Measurements from ENCODE around the gene TBCEL. TPM values are rescaled to one million over a fixed set of nuclear protein-coding genes. Genes with fewer than 3 reads are reported as not detected.
A peak's percentile ranks its signal among the peaks of the same experiment; 100 is the strongest.

The TBCEL gene
- total RNA-seq (2021; fragmentation: NEBNext Ultra II Directional; extraction: Animal tissue kit (Norgen Biotek cat#: 25700)) = 10 to 100 TPM; 15.0 to 23.4 (median 18.2) TPM
- long read RNA-seq = 0 reads

DNA sequence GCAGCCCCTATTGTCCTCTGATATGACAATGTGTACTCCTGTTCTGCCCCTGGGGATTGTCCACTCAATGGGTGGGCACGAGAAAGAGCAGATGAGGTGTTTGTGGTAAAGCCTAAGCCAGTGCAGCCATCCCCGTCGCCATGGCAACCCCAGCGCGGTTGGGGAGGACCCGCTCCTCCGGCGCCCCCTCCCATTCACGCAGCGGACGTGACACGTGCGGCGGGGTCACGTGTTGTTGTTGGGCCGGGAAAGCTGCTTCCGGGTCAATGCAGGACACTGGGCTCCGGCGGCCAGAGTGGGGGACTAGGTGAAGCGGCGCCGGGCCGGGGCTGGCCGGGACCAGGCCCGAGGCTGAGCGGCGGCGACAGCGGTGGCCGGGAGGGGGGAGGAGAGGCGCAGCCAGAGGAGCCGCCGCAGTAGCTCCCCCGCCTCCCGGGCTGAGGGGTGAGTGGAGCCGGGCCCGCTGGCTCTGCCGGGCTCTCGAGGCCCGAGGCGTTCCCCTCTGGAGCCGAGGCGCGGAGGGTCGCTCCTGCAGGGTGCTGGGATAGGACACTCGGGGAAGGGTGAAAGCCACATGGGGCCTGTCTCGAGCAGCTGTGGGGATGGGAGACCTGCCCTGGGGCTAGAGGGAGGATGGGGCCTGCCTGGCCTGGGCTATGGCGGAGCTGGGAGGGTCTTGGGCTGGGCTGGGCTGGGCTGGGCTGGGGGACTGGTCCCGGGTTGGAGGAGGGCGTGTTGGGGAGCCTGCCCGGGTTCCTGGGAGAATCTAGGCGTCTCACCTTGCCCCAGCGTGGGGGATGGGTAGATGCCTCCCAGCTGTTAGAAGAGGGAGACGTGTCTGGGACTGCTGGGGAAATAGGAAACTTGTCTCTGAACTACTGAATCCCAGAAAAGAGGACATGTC, at the start of gene TBCEL:
Gene TBCEL (plus strand): TSS at position 255 of the 904 bp plus-strand sequence. CDS start 21,589 bp downstream, outside the sequence.
- Mint-ChIP-seq H3K4me3 (peak within 1 kb of the TSS; percentile 93), H3K36me3 (ENCODE audit: low read depth) (no peaks in the 10 kb centered on the region), H3K9me3 (no peaks in the 10 kb centered on the region), H3K27me3 (ENCODE audit: insufficient read depth) (no peaks in the 10 kb centered on the region; the same call in 1 of the 2 replicates), H3K4me1 (ENCODE audit: low read depth) (peaks cover 22% of the 10 kb centered on the region), H3K27ac (peak within 1 kb of the TSS; percentile 81)
- no peak for TF ChIP-seq CTCF (IDR thresholded peaks at IDR 0.05)
- peak; percentile 64 for DNase-seq

DNA sequence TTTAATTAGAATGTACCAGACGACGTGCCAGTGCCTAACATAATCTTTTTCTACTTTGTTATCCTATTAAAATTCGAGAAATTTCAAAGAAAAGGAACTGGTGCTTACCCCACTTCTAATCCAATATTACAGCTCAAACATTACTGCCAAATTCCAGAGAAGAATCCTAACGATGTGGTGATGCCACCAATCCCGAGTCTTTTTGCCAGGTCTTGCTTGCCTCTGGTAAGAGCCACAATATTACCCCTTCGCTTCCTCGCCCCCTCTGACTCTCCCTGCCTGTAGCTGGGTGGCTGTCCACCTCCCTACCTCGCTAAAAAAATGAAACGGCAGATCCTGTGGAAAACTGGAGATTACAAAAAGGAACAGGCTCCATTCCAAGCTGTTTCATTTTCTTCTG, 49.4 kb upstream of the TBCEL start:
- H3K27ac Mint-ChIP-seq = no peak overlapping the region
- peaks cover 11% of the 10 kb centered on the region for H3K27me3 Mint-ChIP-seq (ENCODE audit: insufficient read depth)
- no peak overlapping the region for H3K4me3 Mint-ChIP-seq
- H3K4me1 Mint-ChIP-seq (ENCODE audit: low read depth) = no peaks in the 10 kb centered on the region
- DNase-seq = no peak
- no peaks in the 10 kb centered on the region for H3K9me3 Mint-ChIP-seq
- no peaks in the 10 kb centered on the region for H3K36me3 Mint-ChIP-seq (ENCODE audit: low read depth)
- no peak for TF ChIP-seq CTCF (IDR thresholded peaks at IDR 0.05)

DNA sequence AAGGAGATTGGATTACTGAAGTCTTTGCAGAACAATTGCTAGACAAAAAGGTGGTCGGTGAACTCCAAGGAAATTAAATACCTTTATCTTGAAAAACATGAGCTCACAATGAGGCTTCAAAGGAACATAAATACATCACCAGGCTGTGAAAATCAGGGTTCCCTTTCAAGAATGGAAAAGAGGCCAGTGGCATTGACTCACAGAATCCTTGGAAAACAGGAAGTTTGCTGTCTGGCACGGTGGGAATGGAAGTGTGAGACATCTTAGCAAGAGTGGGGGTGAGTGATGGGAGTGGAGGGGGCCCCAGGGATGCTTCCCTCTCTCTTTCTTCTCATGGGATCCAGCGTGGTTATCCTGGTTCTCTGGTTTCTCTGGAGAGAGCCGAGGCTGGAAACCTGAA, 48.9 kb upstream of the TBCEL start:
- no peak for DNase-seq
- no peaks in the 10 kb centered on the region for H3K4me1 Mint-ChIP-seq (ENCODE audit: low read depth)
- peaks cover 13% of the 10 kb centered on the region for H3K27me3 Mint-ChIP-seq (ENCODE audit: insufficient read depth)
- no peak for TF ChIP-seq CTCF (IDR thresholded peaks at IDR 0.05)
- H3K9me3 Mint-ChIP-seq = no peaks in the 10 kb centered on the region
- H3K27ac Mint-ChIP-seq = no peak overlapping the region
- no peaks in the 10 kb centered on the region for H3K36me3 Mint-ChIP-seq (ENCODE audit: low read depth)
- H3K4me3 Mint-ChIP-seq = no peak overlapping the region

DNA sequence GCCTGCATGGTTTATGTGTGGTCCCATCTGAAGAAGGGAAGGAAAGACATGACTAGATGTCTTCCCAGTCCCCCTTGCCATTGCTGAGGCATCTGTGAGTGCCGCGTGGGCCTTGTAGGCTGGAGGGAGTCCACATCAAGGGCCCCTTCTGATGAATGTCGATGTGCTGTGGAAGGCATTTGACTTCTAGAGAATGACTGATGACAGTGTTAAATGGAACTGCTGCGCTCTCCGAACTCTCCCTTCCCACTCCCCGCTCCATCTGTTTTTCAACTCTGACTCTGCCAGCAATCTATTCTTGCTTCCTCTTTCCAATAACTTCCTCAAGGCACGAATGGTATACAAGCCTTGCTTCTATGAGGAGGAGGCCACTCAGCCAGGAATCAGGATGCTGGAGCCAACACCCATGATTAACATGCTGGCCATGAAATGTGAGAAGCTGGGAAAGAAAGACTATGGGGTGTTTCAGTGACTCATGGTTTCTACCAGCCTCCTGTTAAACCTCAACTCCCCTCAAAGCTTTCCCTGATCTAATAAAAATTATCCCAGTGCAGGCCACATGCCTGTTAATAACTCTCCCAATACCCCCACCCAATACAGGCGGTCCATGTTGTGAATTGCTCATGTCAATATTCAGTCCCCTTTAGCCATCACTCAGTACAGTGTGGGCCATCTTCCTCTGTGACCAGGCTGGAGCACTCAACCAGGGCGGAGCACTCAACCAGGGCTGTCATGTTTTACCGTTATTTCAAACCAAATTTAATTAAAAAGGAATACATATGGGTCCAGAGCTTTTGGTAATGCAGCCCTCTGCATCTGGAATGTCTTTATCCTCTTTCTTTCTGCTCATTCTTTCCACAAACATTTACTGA, 46.4 kb upstream of the TBCEL start:
- DNase-seq = no peak
- no peak overlapping the region for H3K4me3 Mint-ChIP-seq

More for the DNA sequence above, 46.4 kb upstream of the TBCEL start:
- Mint-ChIP-seq H3K27ac (no peak overlapping the region), H3K27me3 (ENCODE audit: insufficient read depth) (peaks cover 14% of the 10 kb centered on the region), H3K36me3 (ENCODE audit: low read depth) (no peaks in the 10 kb centered on the region), H3K9me3 (no peaks in the 10 kb centered on the region), H3K4me1 (ENCODE audit: low read depth) (no peaks in the 10 kb centered on the region)
- no peak for TF ChIP-seq CTCF (IDR thresholded peaks at IDR 0.05)
